KBM-7 (cell line): ENCODE measurements around the gene ZC3H15.
A peak's percentile ranks its signal among the peaks of the same experiment; 100 is the strongest.
"Not testable (repeated sequence)": the region's sequence is repeated elsewhere in the genome, so short reads cannot be mapped to it uniquely, and the experiment has no call there.

ENCODE experiments used
- DNase-seq: peaks from one replicate; pipeline ENCODE4 v3.0.0-alpha.2; 2015
- in situ Hi-C: fragments of 300-500 bp; cut with MboI; formaldehyde crosslinking; loops from 2 replicates; pipeline ENCODE4 v1.14.3; 2020; ENCODE audit warnings: low sequenced_read_pairs, low pct_unique_long_range_greater_than_20kb, mixed read lengths

The ZC3H15 gene

DNA sequence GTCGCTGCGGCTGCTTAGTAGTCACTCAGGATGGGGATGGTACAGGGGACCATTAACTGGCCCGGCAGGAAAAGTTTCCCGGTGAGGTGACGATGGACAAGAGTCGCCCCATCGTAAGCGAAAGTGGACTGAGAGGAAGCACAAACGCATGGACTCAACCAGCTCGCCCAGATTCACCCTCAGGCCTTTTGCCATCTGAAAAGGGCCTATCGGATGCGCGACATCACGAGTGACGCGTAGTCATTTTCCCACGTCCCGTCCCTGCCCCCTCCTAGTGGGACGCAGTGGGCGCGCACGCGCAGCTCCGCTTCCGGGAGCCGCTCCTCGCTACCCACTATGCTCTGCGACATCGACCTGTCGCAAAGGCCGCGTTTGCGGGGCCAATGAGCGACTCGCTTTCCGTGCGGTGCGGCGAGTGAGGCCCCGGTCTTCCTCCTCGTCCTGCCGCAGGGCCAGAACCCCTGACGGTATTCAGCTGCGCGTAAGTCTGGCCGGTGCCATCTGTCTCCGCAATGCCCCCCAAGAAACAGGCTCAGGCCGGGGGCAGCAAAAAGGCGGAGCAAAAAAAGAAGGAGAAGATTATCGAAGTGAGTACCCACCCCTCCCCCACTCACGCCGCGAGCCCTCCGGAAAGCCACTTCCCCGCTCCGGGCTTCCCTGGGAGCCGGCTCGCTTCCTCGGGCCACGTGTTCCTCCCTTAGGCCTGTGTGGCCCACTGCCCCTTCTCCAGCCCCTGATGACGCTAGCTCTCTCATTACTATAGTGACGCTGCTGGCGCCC, at the start of gene ZC3H15:
Gene ZC3H15, plus strand, starts transcription at position 390 of the 780 bp plus-strand sequence. Its CDS starts 123 bp downstream, at position 513.
- peak; percentile 96 for DNase-seq
- in situ Hi-C loops = no loop called here

- in situ Hi-C loops = no loop called here
- DNase-seq = no peak
Observed at GRCh38 chr2:186437719-186438118, 48.3 kb upstream of the ZC3H15 start.

GRCh38 chr2:186439673-186440095, 46.4 kb upstream of the ZC3H15 start:
- DNase-seq = peak; percentile 43
- in situ Hi-C loops = not testable (repeated sequence)

GRCh38 chr2:186440506-186440905, 45.6 kb upstream of the ZC3H15 start:
- in situ Hi-C loops = no loop called here
- no peak for DNase-seq

DNA sequence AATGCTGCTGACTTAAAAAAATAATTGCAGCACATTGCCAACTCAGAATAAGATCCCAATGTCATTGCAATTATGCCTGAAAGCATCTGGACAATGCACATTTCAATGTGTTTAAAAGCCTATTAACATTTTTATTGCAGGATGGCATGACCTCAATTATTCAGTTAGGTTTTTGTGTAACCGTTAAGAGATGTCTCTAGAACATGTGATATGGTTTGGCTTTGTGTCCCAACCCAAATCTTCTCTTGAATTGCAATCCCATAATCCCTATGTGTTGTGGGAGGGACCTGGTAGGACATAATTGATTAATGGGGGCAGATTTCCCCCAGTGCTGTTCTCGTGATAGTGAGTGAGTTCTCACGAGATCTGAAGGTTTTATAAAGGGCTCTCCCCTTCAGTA, 43.2 kb upstream of the ZC3H15 start:
- in situ Hi-C loops = no loop called here
- no peak for DNase-seq

GRCh38 chr2:186443851-186444250, 42.2 kb upstream of the ZC3H15 start:
- DNase-seq = no peak
- in situ Hi-C loops = no loop called here

DNA sequence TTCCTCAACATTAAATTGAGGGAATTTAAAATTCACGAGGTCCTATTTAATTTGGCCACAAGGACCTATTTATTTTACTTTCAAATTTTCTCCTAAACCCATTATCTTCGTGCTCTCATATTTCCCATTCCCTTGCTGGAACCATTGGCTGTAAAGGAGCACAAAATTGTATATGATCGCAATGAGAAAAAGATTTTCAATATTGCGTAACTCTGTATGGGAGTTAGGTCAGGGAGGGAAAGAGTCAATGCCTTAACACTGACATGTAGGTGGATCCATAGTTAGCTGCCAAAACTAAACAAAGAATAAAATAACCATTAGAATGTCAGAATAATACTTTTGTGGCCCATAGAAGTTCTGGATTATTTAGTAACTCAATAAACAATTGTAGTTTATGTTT, 40.6 kb upstream of the ZC3H15 start:
- no peak for DNase-seq
- in situ Hi-C loops = no loop called here

- in situ Hi-C loops = no loop called here
- DNase-seq = no peak
Observed at GRCh38 chr2:186455613-186456012, 30.4 kb upstream of the ZC3H15 start.

DNA sequence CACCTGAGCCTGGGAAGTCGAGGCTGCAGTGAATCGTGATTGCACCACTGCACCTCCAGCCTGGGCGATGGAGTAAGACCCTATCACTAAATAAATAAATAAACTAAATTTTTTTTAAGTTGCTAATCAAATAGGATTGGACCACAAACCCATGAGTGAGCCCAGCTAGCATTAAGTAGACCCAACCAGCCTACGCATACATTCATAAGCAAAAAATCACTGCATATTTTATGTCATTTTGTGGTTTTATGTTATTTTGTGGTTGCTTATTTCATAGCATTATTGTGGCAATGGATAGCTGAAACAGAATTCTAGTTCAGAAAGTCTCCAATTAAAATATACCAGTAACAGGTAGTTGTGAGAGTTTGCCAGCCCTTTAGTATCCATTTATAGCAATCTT, 29.1 kb upstream of the ZC3H15 start:
- no peak for DNase-seq
- in situ Hi-C loops = no loop called here

DNA sequence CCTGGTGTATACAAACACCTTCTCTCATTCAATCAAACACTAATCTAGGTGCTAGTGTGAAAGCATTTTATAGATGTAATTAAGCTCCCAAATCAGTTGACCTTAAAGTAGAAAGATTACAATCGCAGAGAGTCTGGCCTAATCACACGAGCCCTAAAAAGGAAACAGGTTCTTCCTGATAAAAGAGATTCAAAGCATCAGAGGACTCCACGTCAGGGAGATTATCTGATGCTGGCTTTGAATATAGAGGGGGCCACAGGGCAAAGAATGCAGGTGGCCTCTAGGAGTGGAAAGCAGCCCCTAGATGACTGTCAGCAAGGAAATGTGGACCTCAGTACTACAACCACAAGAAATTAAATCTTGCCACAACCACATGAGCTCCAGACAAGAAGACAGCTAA, 28.2 kb upstream of the ZC3H15 start:
- peak; percentile 47 for DNase-seq
- in situ Hi-C loops = no loop called here

DNA sequence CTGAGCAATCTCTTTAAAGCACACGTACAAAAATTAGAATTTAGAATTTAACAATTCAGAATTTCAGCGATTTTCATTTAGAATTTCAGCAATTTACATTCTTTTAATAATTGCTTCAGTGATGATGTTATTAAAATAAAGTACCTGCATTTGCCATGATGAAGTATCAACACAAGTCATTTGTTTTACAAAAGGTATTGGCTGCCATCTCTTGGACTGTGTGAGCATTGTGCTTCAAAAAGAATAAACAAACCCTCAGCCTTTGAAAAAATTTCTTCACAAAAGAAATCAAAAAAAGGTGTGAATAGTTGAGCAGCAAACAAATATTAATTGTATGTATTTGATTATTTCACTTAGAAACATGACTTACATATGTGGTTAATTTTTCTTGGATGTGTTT, 27.1 kb upstream of the ZC3H15 start:
- in situ Hi-C loops = no loop called here
- no peak for DNase-seq

- in situ Hi-C loops = no loop called here
- no peak for DNase-seq
Observed at GRCh38 chr2:186460465-186460864, 25.6 kb upstream of the ZC3H15 start.

- in situ Hi-C loops = no loop called here
- DNase-seq = no peak
Observed at GRCh38 chr2:186466743-186467142, 19.3 kb upstream of the ZC3H15 start.

DNA sequence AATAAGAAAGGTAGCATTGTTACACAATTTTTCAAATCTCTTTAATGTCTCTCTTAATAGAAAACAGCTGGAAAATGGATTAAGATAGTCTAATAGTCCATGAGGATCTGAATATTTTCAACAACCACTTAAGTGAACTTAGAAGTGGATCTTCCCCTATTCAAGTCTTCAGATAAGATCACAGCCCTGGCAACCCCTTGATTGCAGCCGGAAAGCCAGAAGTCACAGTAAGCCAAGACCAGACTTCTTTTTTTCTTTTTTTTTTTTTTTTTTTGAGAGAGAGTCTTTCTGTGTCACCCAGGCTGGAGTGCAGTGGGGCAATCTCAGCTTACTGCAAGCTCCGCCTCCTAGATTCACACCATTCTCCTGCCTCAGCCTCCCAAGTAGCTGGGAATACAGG, 18.6 kb upstream of the ZC3H15 start:
- in situ Hi-C loops = no loop called here
- DNase-seq = no peak

GRCh38 chr2:186472722-186473493, 13.2 kb upstream of the ZC3H15 start:
- in situ Hi-C loops, DNase-seq: not testable (repeated sequence)

DNA sequence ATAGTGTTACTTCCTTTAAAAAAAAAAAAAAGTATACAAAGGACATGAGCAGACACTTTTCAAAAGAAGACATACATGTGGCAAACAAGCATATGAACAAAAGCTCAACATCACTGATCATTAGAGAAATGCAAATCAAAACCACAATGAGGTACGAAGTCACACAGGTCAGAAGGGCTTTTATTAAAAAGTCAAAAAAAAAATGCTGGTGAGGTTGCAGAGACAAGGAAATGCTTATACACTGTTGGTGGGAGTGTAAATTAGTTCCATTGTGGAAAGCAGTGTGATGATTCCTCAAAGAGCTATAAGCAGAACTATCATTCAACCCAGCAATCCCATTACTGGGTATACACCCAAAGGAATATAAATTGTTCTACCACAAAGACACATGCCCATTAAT, 11.8 kb upstream of the ZC3H15 start:
- DNase-seq, in situ Hi-C loops: not testable (repeated sequence)

GRCh38 chr2:186477790-186478189, 8.3 kb upstream of the ZC3H15 start:
- no peak for DNase-seq
- in situ Hi-C loops = no loop called here

DNA sequence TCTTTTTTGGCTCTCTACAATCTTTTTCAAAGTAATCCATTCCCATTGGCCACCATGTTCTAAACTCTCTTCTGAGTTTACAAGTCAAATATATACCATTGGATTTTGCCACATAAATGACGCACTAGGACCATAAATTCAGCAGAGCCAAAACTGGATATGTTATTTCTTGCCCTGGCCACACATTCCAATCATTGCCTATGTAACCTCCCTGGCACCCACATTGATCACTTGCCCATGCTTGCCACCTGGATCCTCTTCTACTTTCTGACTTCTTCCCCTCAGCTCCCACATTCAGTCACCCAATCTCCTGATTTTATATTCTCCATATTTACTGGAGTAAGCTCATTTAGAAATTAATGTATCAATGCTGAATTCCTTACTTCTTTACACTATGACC, 5.1 kb upstream of the ZC3H15 start:
- DNase-seq = no peak
- in situ Hi-C loops = no loop called here

DNA sequence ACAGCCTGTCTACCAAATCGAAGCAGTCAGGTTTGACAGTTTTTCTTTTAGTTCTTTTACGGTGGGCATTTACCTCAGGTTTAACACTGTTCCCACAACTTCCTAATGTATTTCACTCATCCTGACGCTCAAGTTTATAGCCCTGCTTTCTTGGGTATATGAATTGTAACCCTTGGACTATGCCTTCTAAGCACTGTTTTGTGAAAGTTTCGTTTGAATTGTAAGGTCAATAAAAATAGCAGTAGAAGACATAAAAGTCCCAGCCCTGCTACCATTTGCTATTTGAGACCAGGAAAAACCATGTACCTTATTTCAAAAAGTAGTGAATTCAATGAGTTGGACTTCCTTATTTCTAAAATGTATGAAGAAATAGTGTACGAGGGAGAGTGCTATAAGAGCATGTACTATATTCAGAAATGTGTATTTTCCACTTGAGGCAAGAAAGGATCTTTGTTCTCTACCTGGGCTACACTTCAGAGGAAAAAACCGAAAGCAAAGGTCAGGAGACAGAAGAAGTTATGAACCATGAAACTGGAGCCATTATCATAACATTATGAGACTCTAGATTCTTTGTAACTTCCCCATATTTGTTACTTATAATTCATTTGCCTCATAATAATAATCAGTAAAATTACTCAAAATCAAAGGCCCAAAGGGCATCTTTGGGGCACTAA, 1.9 kb upstream of the ZC3H15 start:
- in situ Hi-C loops = no loop called here
- DNase-seq = peak; percentile 46

- in situ Hi-C loops = no loop called here
- no peak for DNase-seq
Observed at GRCh38 chr2:186485576-186485870, 537 bp upstream of the ZC3H15 start.
